T-helper 1 cell treated with Interleukin-12 subunit alpha and Interleukin-12 subunit beta and Interleukin-4 antibody, amounts not matched to agents 30 μg/mL and 1 μg/mL, for 36 hours (primary cell): ENCODE measurements around the gene POLR2A.
A peak's percentile ranks its signal among the peaks of the same experiment; 100 is the strongest.
"Not testable (repeated sequence)": the region's sequence is repeated elsewhere in the genome, so short reads cannot be mapped to it uniquely, and the experiment has no call there.

Experiments used
- H3K27ac Mint-ChIP-seq: one replicate; pipeline ENCODE4 v1.8.0; 2021; ENCODE audit warnings: mild to moderate bottlenecking, mixed read lengths
- H3K27me3 Mint-ChIP-seq: one replicate; pipeline ENCODE4 v1.8.0; 2021; ENCODE audit warnings: low read depth, mixed read lengths
- H3K36me3 Mint-ChIP-seq: one replicate; pipeline ENCODE4 v1.8.0; 2021; ENCODE audit warnings: low read depth, mixed read lengths
- H3K4me1 Mint-ChIP-seq: one replicate; pipeline ENCODE4 v1.8.0; 2021; ENCODE audit warnings: low read depth, mixed read lengths
- H3K4me3 Mint-ChIP-seq: one replicate; pipeline ENCODE4 v1.8.0; 2021; ENCODE audit warnings: mild to moderate bottlenecking, moderate library complexity, mixed read lengths
- H3K9me3 Mint-ChIP-seq: one replicate; pipeline ENCODE4 v1.8.0; 2021; ENCODE audit warnings: mixed read lengths

The POLR2A gene

GRCh38 chr17:7467498-7467897, 16.7 kb upstream of the POLR2A start:
- peaks cover 12% of the 10 kb centered on the region for H3K36me3 Mint-ChIP-seq
- H3K27ac Mint-ChIP-seq = no peak overlapping the region
- peaks cover 8% of the 10 kb centered on the region for H3K4me1 Mint-ChIP-seq
- no peaks in the 10 kb centered on the region for H3K27me3 Mint-ChIP-seq
- H3K4me3 Mint-ChIP-seq = no peak overlapping the region
- H3K9me3 Mint-ChIP-seq = no peaks in the 10 kb centered on the region

- Mint-ChIP-seq H3K36me3 (peaks cover 10% of the 10 kb centered on the region), H3K27ac (no peak overlapping the region), H3K4me3 (no peak overlapping the region), H3K9me3 (no peaks in the 10 kb centered on the region), H3K4me1 (peaks cover 8% of the 10 kb centered on the region), H3K27me3 (no peaks in the 10 kb centered on the region)
Observed at GRCh38 chr17:7468290-7468689, 15.9 kb upstream of the POLR2A start.

DNA sequence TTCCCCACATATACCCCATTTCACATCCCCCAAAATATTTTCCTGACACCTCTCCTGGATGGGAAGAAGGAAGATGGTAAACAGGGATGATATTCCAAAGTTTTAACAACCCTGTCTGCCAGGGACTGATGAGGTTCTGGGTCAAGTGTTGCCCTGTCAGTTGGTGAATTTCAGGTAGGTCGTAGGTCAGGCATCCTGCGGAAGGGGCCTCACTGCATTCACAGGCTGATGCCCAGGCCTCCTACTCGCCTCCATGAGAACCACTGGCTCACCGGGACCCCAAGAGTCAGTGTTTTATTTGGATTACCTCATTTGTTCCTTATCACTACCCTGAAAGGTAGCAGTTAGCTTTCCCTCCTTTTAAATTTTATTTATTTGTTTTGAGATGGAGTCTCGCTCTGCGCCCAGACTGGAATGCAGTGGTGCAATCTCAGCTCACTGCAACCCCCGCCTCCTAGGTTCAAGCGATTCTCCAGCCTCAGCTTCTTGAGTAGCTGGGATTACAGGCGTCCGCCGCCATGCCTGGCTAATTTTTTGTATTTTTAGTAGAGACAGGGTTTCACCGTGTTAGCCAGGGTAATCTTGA, 15.3 kb upstream of the POLR2A start:
- peaks cover 8% of the 10 kb centered on the region for H3K4me1 Mint-ChIP-seq
- H3K27ac Mint-ChIP-seq = no peak overlapping the region
- H3K27me3 Mint-ChIP-seq = no peaks in the 10 kb centered on the region
- H3K36me3 Mint-ChIP-seq = peaks cover 10% of the 10 kb centered on the region
- H3K9me3 Mint-ChIP-seq = no peaks in the 10 kb centered on the region
- no peak overlapping the region for H3K4me3 Mint-ChIP-seq

DNA sequence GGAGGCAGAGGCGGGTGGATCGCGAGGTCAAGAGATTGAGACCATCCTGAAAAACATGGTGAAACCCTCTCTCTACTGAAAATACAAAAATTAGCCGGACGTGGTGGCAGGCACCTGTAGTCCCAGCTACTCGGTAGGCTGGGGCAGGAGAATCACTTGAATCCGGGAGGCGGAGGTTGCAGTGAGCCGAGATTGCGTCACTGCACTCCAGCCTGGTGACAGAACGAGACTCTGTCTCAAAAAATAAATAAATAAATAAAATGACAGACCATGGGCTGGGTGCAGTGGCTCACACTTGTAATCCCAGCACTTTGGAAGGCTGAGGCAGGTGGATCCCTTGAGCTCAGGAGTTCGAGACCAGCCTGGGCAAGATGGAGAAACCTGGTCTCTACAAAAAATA, 14.3 kb upstream of the POLR2A start:
- H3K27me3 Mint-ChIP-seq, H3K4me3 Mint-ChIP-seq, H3K36me3 Mint-ChIP-seq, H3K4me1 Mint-ChIP-seq, H3K9me3 Mint-ChIP-seq, H3K27ac Mint-ChIP-seq: not testable (repeated sequence)

DNA sequence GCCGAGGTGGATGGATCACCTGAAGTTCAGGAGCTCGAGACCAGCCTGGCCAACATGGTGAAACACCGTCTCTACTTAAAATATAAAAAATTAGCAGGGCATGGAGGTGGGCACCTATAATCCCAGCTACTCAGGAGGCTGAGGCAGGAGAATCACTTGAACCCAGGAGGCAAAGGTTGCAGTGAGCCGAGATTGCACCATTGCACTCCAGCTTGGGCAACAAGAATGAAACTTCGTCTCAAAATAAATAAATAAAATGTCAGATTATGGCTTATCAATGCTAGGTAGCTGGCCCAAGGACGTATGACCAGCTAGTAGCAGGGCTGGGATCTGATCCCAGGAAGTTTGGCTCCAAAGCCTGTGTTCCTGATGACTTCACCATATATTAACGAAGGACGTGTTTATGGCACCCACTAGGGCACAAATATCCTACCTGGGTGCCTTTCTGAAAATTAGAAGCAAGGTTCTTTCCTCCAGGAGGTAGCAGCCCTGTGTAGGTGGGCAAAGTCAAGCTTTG, 13.7 kb upstream of the POLR2A start:
- H3K9me3 Mint-ChIP-seq, H3K4me3 Mint-ChIP-seq, H3K27ac Mint-ChIP-seq, H3K36me3 Mint-ChIP-seq, H3K4me1 Mint-ChIP-seq, H3K27me3 Mint-ChIP-seq: not testable (repeated sequence)

- H3K9me3 Mint-ChIP-seq = no peaks in the 10 kb centered on the region
- H3K4me1 Mint-ChIP-seq = peaks cover 18% of the 10 kb centered on the region
- H3K27ac Mint-ChIP-seq = no peak overlapping the region
- H3K4me3 Mint-ChIP-seq = no peak overlapping the region
- H3K27me3 Mint-ChIP-seq = no peaks in the 10 kb centered on the region
- H3K36me3 Mint-ChIP-seq = peaks cover 4% of the 10 kb centered on the region
Observed at GRCh38 chr17:7471729-7472128, 12.4 kb upstream of the POLR2A start.

GRCh38 chr17:7474767-7475166, 9.4 kb upstream of the POLR2A start:
- not testable (repeated sequence) for H3K4me3 Mint-ChIP-seq, H3K27ac Mint-ChIP-seq, H3K27me3 Mint-ChIP-seq, H3K9me3 Mint-ChIP-seq, H3K36me3 Mint-ChIP-seq
- peaks cover 29% of the 10 kb centered on the region for H3K4me1 Mint-ChIP-seq

DNA sequence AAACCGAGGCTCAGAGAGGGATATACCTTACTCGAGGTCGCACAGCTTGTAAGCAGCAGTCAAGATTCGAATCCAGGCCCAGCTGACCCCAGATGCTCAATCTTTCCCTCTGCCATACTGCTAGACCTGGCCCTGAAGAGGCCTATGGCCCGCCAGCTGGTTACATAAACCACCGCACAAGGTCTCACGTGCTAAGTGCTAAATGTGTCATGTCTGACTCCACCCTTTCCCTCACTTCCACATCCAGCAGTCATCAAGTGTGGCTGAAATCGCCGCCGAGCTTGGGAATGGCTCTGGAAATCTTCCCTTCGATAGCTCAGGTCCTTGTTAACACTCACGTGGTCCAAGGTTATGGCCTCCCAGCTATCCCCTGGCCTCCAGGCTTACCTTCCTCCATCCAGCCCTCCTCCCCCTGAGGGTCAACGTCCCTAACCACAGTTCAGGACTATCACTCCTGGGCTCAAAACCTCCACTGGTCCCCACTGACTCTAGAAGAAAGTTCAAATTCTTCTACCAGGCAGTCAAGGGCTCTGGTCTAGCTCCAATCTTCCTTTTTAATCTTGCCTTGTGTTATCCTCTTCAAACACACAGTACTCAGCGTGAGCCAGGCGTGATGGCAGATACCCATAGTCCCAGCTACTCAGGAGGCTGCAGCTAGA, 8.3 kb upstream of the POLR2A start:
- Mint-ChIP-seq H3K4me1 (peaks cover 35% of the 10 kb centered on the region), H3K9me3 (no peaks in the 10 kb centered on the region), H3K36me3 (no peaks in the 10 kb centered on the region), H3K27ac (no peak overlapping the region), H3K27me3 (no peaks in the 10 kb centered on the region), H3K4me3 (no peak overlapping the region)

- Mint-ChIP-seq H3K27me3 (no peaks in the 10 kb centered on the region), H3K36me3 (no peaks in the 10 kb centered on the region), H3K9me3 (no peaks in the 10 kb centered on the region), H3K27ac (no peak overlapping the region), H3K4me3 (peak overlapping the region; percentile 5), H3K4me1 (peaks cover 35% of the 10 kb centered on the region)
Observed at GRCh38 chr17:7476494-7476893, 7.7 kb upstream of the POLR2A start.

- H3K27me3 Mint-ChIP-seq = no peaks in the 10 kb centered on the region
- no peaks in the 10 kb centered on the region for H3K36me3 Mint-ChIP-seq
- H3K9me3 Mint-ChIP-seq = no peaks in the 10 kb centered on the region
- H3K27ac Mint-ChIP-seq = no peak overlapping the region
- H3K4me3 Mint-ChIP-seq = no peak overlapping the region
- H3K4me1 Mint-ChIP-seq = peaks cover 33% of the 10 kb centered on the region
Observed at GRCh38 chr17:7476951-7477350, 7.2 kb upstream of the POLR2A start.

GRCh38 chr17:7477392-7478275, 6.5 kb upstream of the POLR2A start:
- Mint-ChIP-seq H3K36me3 (no peaks in the 10 kb centered on the region), H3K9me3 (no peaks in the 10 kb centered on the region), H3K4me1 (peaks cover 35% of the 10 kb centered on the region), H3K27me3 (no peaks in the 10 kb centered on the region), H3K27ac (peak overlapping the region; percentile 70), H3K4me3 (peak overlapping the region; percentile 88)

DNA sequence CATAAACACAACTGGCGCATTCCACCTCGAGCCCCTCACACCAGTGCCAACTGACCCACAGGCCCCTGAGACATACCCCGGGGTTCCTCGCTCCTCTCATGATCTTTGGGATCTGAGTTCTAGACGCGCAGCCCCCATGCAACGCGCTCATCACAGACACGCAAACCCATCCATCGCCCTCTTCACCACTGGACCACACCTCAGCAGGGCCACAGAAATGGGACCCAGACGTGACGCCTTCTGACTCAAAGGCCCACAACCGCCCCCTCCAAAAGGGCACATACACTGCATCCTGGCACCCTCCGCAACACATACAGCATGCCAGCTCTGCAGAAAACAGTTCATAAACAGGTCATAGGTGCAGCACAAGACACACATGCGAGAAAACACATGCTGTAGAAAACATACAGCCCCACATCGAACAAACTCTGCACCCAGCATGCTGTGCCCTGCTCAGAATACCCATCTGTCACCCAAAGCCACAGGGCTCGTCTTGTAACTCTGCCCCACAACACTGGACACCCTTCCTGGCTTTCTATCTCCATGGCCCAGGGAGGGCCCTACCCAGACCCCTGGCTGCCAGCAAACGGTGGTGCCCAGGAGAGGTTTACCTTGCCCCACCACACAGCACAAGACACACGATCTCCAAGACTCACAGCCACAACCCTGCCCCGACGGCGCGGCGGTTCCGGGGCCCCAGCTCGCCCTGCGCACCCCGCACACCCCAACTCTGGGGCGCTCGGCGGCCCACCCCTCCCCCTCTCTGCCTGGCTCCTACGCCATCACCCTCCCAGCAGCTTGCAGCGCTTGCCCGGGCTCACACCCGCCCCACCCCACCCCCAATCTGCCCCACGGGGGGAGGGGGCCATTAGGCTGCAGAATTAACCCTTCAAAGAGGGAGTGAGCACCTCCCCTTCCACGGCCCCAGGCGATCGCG, 5.6 kb upstream of the POLR2A start:
- H3K27me3 Mint-ChIP-seq = no peaks in the 10 kb centered on the region
- no peaks in the 10 kb centered on the region for H3K9me3 Mint-ChIP-seq
- peaks cover 41% of the 10 kb centered on the region for H3K4me1 Mint-ChIP-seq
- peak overlapping the region; percentile 88 for H3K4me3 Mint-ChIP-seq
- H3K27ac Mint-ChIP-seq = peak overlapping the region; percentile 70
- no peaks in the 10 kb centered on the region for H3K36me3 Mint-ChIP-seq

DNA sequence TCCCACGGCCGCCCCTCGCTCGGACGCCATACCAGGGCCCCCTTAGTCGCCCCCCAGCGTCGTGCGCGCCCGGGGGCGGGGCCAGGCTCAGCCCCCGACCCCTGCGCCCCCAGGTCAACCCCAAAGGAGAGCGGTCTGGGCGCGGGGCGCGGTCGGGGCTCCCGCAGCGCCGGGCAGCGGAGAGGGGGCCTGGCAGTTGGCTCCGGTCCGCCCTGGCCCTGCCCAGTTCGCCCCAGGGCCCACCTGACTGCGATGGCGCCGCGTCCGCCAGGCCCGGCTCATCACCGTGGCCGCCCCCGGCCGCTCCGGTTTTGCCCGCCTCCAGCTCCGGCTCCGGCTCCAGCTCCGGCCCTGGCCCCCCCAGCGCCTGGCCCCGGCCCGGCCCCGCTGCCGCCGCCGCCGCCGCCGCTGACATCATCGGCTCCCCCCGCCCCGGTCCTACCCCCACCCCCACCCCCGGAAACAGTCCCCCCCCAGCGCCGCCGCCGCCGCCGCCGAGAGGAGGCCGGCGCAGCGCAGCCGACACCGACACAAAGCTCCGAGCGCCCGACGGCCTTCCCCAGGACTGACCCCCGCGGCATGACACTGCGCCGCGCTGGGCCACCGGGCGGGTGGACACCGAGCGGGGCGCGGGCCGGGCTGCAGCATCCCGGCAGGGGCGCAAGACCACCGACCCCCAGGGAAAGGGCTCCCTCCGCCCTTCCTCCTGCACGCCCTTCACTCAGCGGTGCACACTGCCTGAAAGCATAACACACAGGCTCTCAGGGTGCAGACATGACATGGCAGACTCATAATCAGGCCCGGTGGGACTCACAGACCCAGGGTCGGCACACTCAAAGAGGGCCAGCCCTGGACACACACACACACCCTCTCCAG, 4.7 kb upstream of the POLR2A start, which contains the start of gene ZBTB4:
Gene ZBTB4, minus strand, starts transcription at position 419 of the 876 bp plus-strand sequence. CDS start 12,830 bp downstream, outside the sequence.
- H3K4me3 Mint-ChIP-seq = peak within 1 kb of the TSS; percentile 88
- H3K9me3 Mint-ChIP-seq = no peaks in the 10 kb centered on the region
- no peaks in the 10 kb centered on the region for H3K36me3 Mint-ChIP-seq
- no peaks in the 10 kb centered on the region for H3K27me3 Mint-ChIP-seq
- H3K4me1 Mint-ChIP-seq = peaks cover 43% of the 10 kb centered on the region
- peak within 1 kb of the TSS; percentile 90 for H3K27ac Mint-ChIP-seq
